B cell (primary cell): ENCODE data around the gene RESF1. TPM values are rescaled to one million over a fixed set of nuclear protein-coding genes. Genes with fewer than 3 reads are reported as not detected.

Experiments used
- polyA plus RNA-seq: library from polyadenylated mRNA; depleted of rRNA; stranded (reverse); fragments of >200 nt; gene quantifications from 2 replicates; pipeline ENCODE4 v1.2.3, GENCODE V29; 2012
- total RNA-seq, 2 donors: library from RNA; stranded (reverse); fragments of 120-200 nt in 1 of 2; gene quantifications; 1 replicate in 1 of 2; 2 replicates in 1 of 2; pipeline versions ENCODE4 v1.2.3 to v1.2.4, GENCODE V29; 2013 to 2022

Gene RESF1
- total and polyA plus RNA-seq, 2 donors (not counting 1 experiment from before 2014, with no cell fraction given), result 47.3 to 352 TPM

Other genes starting within 250 kb of the RESF1 start
- gene AMN1, start 230.4 kb upstream of the RESF1 start, total RNA-seq, result 30.4 and 32.6 TPM in 2 replicates
- 32.1 and 32.7 TPM in 2 replicates for gene AMN1, start 230.4 kb upstream of the RESF1 start, polyA plus RNA-seq
- gene BICD1, start 147.4 kb downstream of the RESF1 start, total RNA-seq, result 93.1 and 93.5 TPM in 2 replicates
- 14.5 and 15.2 TPM in 2 replicates for gene BICD1, start 147.4 kb downstream of the RESF1 start, polyA plus RNA-seq